ENCODE measurements around the gene CUBN. TPM values are rescaled to one million over a fixed set of nuclear protein-coding genes. Genes with fewer than 3 reads are reported as not detected.

CUBN gene
- total and polyA plus RNA-seq, 9 of the 15 experiments (the other 6 are each of a cell fraction or from before 2014, with no cell fraction given) = 0.04 to 0.33 (median 0.09) TPM

- peak; percentile 63; the same call in 1 of the 2 replicates for TF ChIP-seq CUX1 (CRISPR knock-in tag; IDR thresholded peaks at IDR 0.05)
- TF ChIP-seq CHCHD3 (CRISPR knock-in tag; IDR thresholded peaks at IDR 0.05) = no peak
- TF ChIP-seq ZBTB8A (IDR thresholded peaks at IDR 0.05; ENCODE audit: partially characterized antibody) = no peak
- TF ChIP-seq ZHX1 (conservative IDR thresholded peaks at IDR 0.05; ENCODE audit: low read length) = 0 out of 2 replicates have a peak, but pooled peaks have one; percentile 43
- TF ChIP-seq ZMIZ1 (IDR thresholded peaks at IDR 0.05; ENCODE audit: low read depth in 2 of 2, low read length in 2 of 2) = peak in 1 of 2 experiments; percentile 98; a peak in 2 of 4 replicates
- peak; percentile 71; the same call in 1 of the 2 replicates for TF ChIP-seq HEY1 (CRISPR knock-in tag; IDR thresholded peaks at IDR 0.05; ENCODE audit: borderline replicate concordance)
- no peak; the same call in 1 of the 2 replicates for TF ChIP-seq TFAP4 (CRISPR knock-in tag; IDR thresholded peaks at IDR 0.05; ENCODE audit: borderline replicate concordance)
- no peak for TF ChIP-seq PBX2 (CRISPR knock-in tag; IDR thresholded peaks at IDR 0.05; ENCODE audit: low read depth)
- peak; percentile 88 for TF ChIP-seq PBX2 (tag; conservative IDR thresholded peaks at IDR 0.05; ENCODE audit: low read depth)
Observed at GRCh38 chr10:16995867-16996529, 133.6 kb downstream of the CUBN start (continued).

Measured in K562 (cell line).